ENCODE results near the gene CHID1. TPM values are rescaled to one million over a fixed set of nuclear protein-coding genes. Genes with fewer than 3 reads are reported as not detected.

CHID1 gene
- total and polyA plus RNA-seq, 9 of the 15 experiments (the other 6 are each of a cell fraction or from before 2014, with no cell fraction given), result 15.1 to 108 (median 39.8) TPM

DNA sequence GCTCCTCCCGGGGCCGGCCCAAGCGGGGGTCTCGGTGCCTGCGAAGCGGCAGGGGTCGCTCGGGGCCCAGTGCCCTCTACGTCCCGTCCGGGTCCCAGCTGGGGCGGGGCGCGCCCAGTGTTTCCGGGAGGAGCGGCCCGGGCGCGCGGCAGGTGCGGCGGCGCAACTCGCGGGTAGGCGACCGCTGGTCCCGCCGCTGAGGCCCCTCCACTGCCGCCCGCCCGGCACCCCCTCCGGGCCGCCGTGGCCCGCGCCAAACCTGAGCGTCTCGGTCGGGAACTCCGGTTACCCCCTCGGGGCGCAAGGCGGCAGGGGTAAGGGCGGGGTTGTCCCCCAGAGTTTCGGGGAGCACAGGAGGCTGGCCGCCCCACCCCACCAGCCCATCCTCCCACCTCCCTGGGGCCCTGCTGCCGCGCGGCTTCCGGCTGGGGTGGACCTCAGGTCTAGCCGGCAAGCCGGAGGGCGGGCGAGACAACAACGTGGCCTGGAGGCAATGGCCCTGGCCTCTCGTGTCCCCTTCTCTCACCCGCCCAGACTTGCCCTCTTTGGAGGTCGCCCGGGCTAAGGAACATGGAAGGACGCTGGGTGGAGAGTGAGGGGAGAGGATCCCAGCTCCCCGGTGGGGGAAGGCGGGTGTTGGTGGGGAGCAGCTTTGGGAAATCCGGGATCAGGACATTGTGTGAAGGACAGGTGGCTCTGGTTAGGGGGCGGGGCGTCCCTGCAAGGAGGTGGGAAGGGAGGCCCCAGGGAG lies 83.3 kb downstream of the CHID1 start (continued):
- TF ChIP-seq ZNF589 (CRISPR knock-in tag; IDR thresholded peaks at IDR 0.05; ENCODE audit: low read depth) (no peak), ZBTB8A (IDR thresholded peaks at IDR 0.05; ENCODE audit: partially characterized antibody) (no peak), CTBP1 (IDR thresholded peaks at IDR 0.05; ENCODE audit: borderline replicate concordance) (peak; percentile 87), ZBTB11 (CRISPR knock-in tag; IDR thresholded peaks at IDR 0.05) (peak in 2 of 3 experiments; percentile 34 to 83; a peak in 2 of 6 replicates), ZEB2 (IDR thresholded peaks at IDR 0.05) (peak; percentile 54; the same call in 1 of the 2 replicates), EP400 (IDR thresholded peaks at IDR 0.05) (peak; percentile 93), KLF1 (tag; IDR thresholded peaks at IDR 0.05) (no peak; the same call in 1 of the 2 replicates), L3MBTL2 (IDR thresholded peaks at IDR 0.05) (peak; percentile 83), ZNF224 (CRISPR knock-in tag; IDR thresholded peaks at IDR 0.05) (no peak), TAF7 (tag; IDR thresholded peaks at IDR 0.05) (0 out of 2 replicates have a peak, but pooled peaks have one; percentile 8), ZNF3 (CRISPR knock-in tag; IDR thresholded peaks at IDR 0.05) (no peak), HDAC2 (IDR thresholded peaks at IDR 0.05) (peak; percentile 85), RFX7 (CRISPR knock-in tag; IDR thresholded peaks at IDR 0.05) (no peak), RNF2 (IDR thresholded peaks at IDR 0.05) (peak; percentile 55; the same call in 1 of the 2 replicates), ZSCAN29 (IDR thresholded peaks at IDR 0.05) (no peak), HLTF (IDR thresholded peaks at IDR 0.05) (no peak), ETV5 (CRISPR knock-in tag; IDR thresholded peaks at IDR 0.05; ENCODE audit: low read depth) (peak; percentile 53; the same call in 1 of the 2 replicates), NCOA1 (IDR thresholded peaks at IDR 0.05; ENCODE audit: low read depth) (no peak), SREBF1 (IDR thresholded peaks at IDR 0.05; ENCODE audit: borderline replicate concordance, low read depth, low read length) (no peak), FOXA1 (IDR thresholded peaks at IDR 0.05; ENCODE audit: borderline replicate concordance) (no peak), ZNF347 (CRISPR knock-in tag; IDR thresholded peaks at IDR 0.05; ENCODE audit: low read depth) (no peak), ZNF707 (CRISPR knock-in tag; conservative IDR thresholded peaks at IDR 0.05) (no peak)
- TF ChIP-seq, protein P1, sequence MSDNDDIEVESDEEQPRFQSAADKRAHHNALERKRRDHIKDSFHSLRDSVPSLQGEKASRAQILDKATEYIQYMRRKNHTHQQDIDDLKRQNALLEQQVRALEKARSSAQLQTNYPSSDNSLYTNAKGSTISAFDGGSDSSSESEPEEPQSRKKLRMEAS (CRISPR knock-in tag; IDR thresholded peaks at IDR 0.05), result peak; percentile 70
- TF ChIP-seq, protein P2, sequence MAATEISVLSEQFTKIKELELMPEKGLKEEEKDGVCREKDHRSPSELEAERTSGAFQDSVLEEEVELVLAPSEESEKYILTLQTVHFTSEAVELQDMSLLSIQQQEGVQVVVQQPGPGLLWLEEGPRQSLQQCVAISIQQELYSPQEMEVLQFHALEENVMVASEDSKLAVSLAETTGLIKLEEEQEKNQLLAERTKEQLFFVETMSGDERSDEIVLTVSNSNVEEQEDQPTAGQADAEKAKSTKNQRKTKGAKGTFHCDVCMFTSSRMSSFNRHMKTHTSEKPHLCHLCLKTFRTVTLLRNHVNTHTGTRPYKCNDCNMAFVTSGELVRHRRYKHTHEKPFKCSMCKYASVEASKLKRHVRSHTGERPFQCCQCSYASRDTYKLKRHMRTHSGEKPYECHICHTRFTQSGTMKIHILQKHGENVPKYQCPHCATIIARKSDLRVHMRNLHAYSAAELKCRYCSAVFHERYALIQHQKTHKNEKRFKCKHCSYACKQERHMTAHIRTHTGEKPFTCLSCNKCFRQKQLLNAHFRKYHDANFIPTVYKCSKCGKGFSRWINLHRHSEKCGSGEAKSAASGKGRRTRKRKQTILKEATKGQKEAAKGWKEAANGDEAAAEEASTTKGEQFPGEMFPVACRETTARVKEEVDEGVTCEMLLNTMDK (IDR thresholded peaks at IDR 0.05; ENCODE audit: borderline replicate concordance, insufficient read depth, low read depth, low read length, poor library complexity, severe bottlenecking), result no peak
